Activated CD8-positive, alpha-beta T cell treated with anti-CD3 and anti-CD28 coated beads, Interleukin-2, amount 10 ng/mL, durations not matched to agents 7 days and 5 days (primary cell): ENCODE data around the gene CIART. TPM values are rescaled to one million over a fixed set of nuclear protein-coding genes. Genes with fewer than 3 reads are reported as not detected.
"Not testable (repeated sequence)": the region's sequence is repeated elsewhere in the genome, so short reads cannot be mapped to it uniquely, and the experiment has no call there.

ENCODE experiments used
- ATAC-seq: fragments of 150-1000 bp; cut with Tn5 transposase; one replicate; pipeline ENCODE4 v1.10.0; 2021; ENCODE audit warnings: moderate library complexity
- CTCF ChIA-PET: fragments of 350-600 bp; sonication (Branson Sonifier 250); formaldehyde crosslinking; loops from one replicate; lab custom pipeline; 2021; ENCODE audit warnings: antibody characterized with exemption; lab: Charles Lee
- POLR2A ChIA-PET: fragments of 350-600 bp; sonication (Branson Sonifier 250); formaldehyde crosslinking; loops from one replicate; lab custom pipeline; 2021; ENCODE audit warnings: antibody characterized with exemption; lab: Charles Lee
- DNase-seq: peaks from one replicate; pipeline ENCODE4 v3.0.0-alpha.2; 2020
- H3K27ac Mint-ChIP-seq: one replicate; pipeline ENCODE4 v1.8.0; 2021; ENCODE audit warnings: mild to moderate bottlenecking, mixed read lengths
- H3K27me3 Mint-ChIP-seq: one replicate; pipeline ENCODE4 v1.8.0; 2021; ENCODE audit warnings: low read depth, mixed read lengths
- H3K36me3 Mint-ChIP-seq: one replicate; pipeline ENCODE4 v1.8.0; 2021; ENCODE audit warnings: low read depth, mixed read lengths
- H3K4me1 Mint-ChIP-seq: one replicate; pipeline ENCODE4 v1.8.0; 2021; ENCODE audit warnings: low read depth, mixed read lengths
- H3K4me3 Mint-ChIP-seq: one replicate; pipeline ENCODE4 v1.8.0; 2021; ENCODE audit warnings: mild to moderate bottlenecking, mixed read lengths
- H3K9me3 Mint-ChIP-seq: one replicate; pipeline ENCODE4 v1.8.0; 2022; ENCODE audit warnings: mixed read lengths; ENCODE audit not compliant: insufficient read depth
- total RNA-seq, 2 experiments: library from RNA; stranded (reverse); gene quantifications; one replicate each; pipeline ENCODE4 v1.2.3, GENCODE V29; 2021

Gene CIART
- total RNA-seq, 2 experiments from 2014 or later: 2.0 to 2.3 TPM

- Mint-ChIP-seq H3K27me3 (no peaks in the 10 kb centered on the region), H3K27ac (no peak overlapping the region), H3K36me3 (peaks cover 16% of the 10 kb centered on the region), H3K9me3 (no peaks in the 10 kb centered on the region), H3K4me1 (no peaks in the 10 kb centered on the region), H3K4me3 (no peak overlapping the region)
- CTCF ChIA-PET: interaction anchor here (1.3 to 1.5 kb wide), 2 partner anchors 10 to 56 kb away, joined by 3 to 5 read pairs; no protein-coding TSS in a partner anchor
- ATAC-seq: no peak
- DNase-seq: no peak
- POLR2A ChIA-PET: no interaction called here
Measured at GRCh38 chr1:150311762-150312161, 29.4 kb downstream of the CIART start.

DNA sequence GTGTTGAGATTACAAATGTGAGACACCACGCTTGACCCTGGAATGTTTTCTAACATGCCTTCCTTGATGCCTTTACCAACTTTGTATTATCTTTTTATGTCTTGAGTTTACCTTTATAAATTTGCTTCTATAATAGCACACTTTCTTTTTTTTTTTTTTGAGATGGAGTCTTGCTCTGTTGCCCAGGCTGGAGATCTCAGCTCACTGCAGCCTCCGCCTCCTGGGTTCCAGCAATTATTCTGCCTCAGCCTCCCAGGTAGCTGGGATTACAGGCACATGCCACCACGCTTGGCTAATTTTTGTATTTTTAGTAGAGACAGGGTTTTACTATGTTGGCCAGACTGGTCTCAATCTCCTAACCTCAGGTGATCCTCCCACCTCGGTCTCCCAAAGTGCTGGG is 32.3 kb downstream of the CIART start:
- DNase-seq, POLR2A ChIA-PET, H3K27me3 Mint-ChIP-seq, H3K4me3 Mint-ChIP-seq, ATAC-seq, H3K4me1 Mint-ChIP-seq, H3K36me3 Mint-ChIP-seq, H3K27ac Mint-ChIP-seq, H3K9me3 Mint-ChIP-seq: not testable (repeated sequence)
- CTCF ChIA-PET: interaction anchor here (0.5 kb wide), 1 partner anchor 10 kb away, joined by 3 read pairs; no protein-coding TSS in a partner anchor

DNA sequence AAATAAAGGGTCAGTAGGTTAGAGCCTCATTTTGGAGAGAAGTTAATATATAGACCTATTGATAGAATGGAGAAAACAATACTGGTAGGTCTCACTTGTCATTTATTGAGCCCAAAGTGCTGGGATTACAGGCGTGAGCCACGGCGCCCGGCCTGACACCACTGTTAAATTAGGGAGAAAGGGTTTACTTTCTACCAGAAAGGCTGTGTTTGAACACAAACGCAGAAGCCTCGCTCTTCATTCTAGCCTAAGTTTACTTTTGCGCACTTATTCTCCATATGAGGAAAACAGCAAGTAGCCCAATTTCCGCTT is 38.3 kb downstream of the CIART start:
- Mint-ChIP-seq H3K4me1 (peaks cover 27% of the 10 kb centered on the region), H3K36me3 (peaks cover 28% of the 10 kb centered on the region), H3K27me3 (no peaks in the 10 kb centered on the region), H3K9me3 (no peaks in the 10 kb centered on the region), H3K27ac (peak overlapping the region; percentile 100), H3K4me3 (peak overlapping the region; percentile 100)
- POLR2A ChIA-PET: interaction anchor here (0.6 to 0.7 kb wide), 2 partner anchors 30 to 112 kb away, joined by 3 read pairs; no protein-coding TSS in a partner anchor
- no peak for ATAC-seq
- CTCF ChIA-PET: no interaction called here
- no peak for DNase-seq

DNA sequence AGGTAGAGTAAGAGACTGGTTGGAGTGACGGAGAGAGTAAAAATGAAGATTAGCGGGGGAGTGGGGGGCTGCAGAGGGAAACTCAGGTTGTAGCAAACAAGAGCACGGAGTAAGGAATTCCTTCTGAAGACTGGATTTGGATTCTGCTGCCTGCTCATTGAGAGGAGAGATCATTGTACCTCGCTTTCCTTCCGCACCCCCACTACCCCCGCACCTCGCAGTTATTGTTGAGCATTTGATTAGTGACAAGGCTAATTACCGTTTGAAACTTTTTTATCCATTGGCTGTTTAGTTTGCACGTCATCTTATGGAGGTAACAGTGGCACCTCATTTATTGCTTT is 39.4 kb downstream of the CIART start:
- H3K4me1 Mint-ChIP-seq: peaks cover 32% of the 10 kb centered on the region
- CTCF ChIA-PET: interaction anchor here (2.6 kb wide), 1 partner anchor 66 kb away, joined by 22 read pairs; no protein-coding TSS in a partner anchor
- ATAC-seq: peak; percentile 4
- H3K27me3 Mint-ChIP-seq: no peaks in the 10 kb centered on the region
- no peaks in the 10 kb centered on the region for H3K9me3 Mint-ChIP-seq
- POLR2A ChIA-PET: interaction anchor here (0.6 kb wide), 1 partner anchor 117 kb away, joined by 4 read pairs; no protein-coding TSS in a partner anchor
- peak; percentile 22 for DNase-seq
- H3K27ac Mint-ChIP-seq: peak overlapping the region; percentile 100
- H3K36me3 Mint-ChIP-seq: peaks cover 39% of the 10 kb centered on the region
- H3K4me3 Mint-ChIP-seq: peak overlapping the region; percentile 100

- Mint-ChIP-seq H3K4me3 (peak overlapping the region; percentile 100), H3K27me3 (no peaks in the 10 kb centered on the region), H3K4me1 (peaks cover 32% of the 10 kb centered on the region), H3K36me3 (peaks cover 42% of the 10 kb centered on the region), H3K27ac (peak overlapping the region; percentile 100), H3K9me3 (no peaks in the 10 kb centered on the region)
- no peak for ATAC-seq
- DNase-seq: no peak
- CTCF ChIA-PET: interaction anchor here (2.6 kb wide), 1 partner anchor 66 kb away, joined by 22 read pairs; no protein-coding TSS in a partner anchor
- POLR2A ChIA-PET: interaction anchor here (0.8 to 1.1 kb wide), 2 partner anchors 17 to 42 kb away, joined by 3 to 4 read pairs; partner anchors contain the start of gene RPRD2
Measured at GRCh38 chr1:150322310-150322709, 40.0 kb downstream of the CIART start.

DNA sequence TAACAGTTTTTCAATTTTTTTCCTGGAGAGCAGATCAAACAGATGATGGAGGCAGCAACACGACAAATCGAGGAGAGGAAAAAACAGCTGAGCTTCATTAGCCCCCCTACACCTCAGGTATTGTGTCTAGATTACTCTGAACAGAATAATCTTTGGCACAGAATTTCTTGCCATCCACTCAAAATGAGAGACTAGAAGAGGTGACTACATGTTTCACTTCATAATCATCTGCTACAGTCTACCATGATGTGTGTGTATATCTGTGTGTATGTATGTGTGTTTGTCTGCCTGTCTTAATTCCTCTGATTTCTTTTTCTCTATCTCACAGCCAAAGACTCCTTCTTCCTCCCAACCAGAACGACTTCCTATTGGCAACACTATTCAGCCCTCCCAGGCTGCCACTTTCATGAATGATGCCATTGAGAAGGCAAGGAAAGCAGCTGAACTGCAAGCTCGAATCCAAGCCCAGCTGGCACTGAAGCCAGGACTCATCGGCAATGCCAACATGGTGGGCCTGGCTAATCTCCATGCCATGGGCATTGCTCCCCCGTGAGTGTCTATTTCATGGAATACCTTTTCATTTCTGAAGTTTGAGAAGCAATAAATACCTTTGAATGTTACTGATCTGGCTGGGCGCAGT is 50.4 kb downstream of the CIART start:
- Mint-ChIP-seq H3K9me3 (no peaks in the 10 kb centered on the region), H3K36me3 (peaks cover 60% of the 10 kb centered on the region), H3K4me3 (no peak overlapping the region), H3K27ac (no peak overlapping the region), H3K4me1 (peaks cover 2% of the 10 kb centered on the region), H3K27me3 (no peaks in the 10 kb centered on the region)
- ATAC-seq: no peak
- POLR2A ChIA-PET: no interaction called here
- CTCF ChIA-PET: interaction anchor here (1.4 kb wide), 1 partner anchor 9 kb away, joined by 4 read pairs; no protein-coding TSS in a partner anchor
- DNase-seq: no peak

Other genes with a start within 250 kb of the CIART start
- gene VPS45, start 214.8 kb upstream of the CIART start, total RNA-seq: 10 to 100 TPM; 36.1 to 40.0 TPM
- gene PLEKHO1, start 132.6 kb upstream of the CIART start, total RNA-seq: 100 to 1,000 TPM; 138 to 154 TPM
- 100 to 1,000 TPM; 155 to 161 TPM for gene ANP32E, start 46.4 kb upstream of the CIART start, total RNA-seq
- not detected for gene CA14, start 24.8 kb upstream of the CIART start, total RNA-seq
- gene APH1A, start 13.5 kb upstream of the CIART start, total RNA-seq: 100 to 1,000 TPM; 128 to 132 TPM
- gene C1orf54, start 9.8 kb upstream of the CIART start, total RNA-seq: 1 to 10 TPM; 2.5 to 4.0 TPM
- gene MRPS21, start 11.3 kb downstream of the CIART start, total RNA-seq: 10 to 100 TPM; 69.9 to 71.2 TPM
- gene PRPF3, start 39.0 kb downstream of the CIART start, total RNA-seq: 10 to 100 TPM; 77.7 to 79.7 TPM
- 10 to 100 TPM; 29.5 to 32.5 TPM for gene RPRD2, start 81.6 kb downstream of the CIART start, total RNA-seq
- gene TARS2, start 204.9 kb downstream of the CIART start, total RNA-seq: 10 to 100 TPM; 29.8 to 33.7 TPM
- under 1 TPM; 0.71 to 0.78 TPM for gene ECM1, start 225.6 kb downstream of the CIART start, total RNA-seq
- not detected for gene FALEC, start 233.2 kb downstream of the CIART start, total RNA-seq